K562 (cell line): ENCODE measurements around the gene TANK. TPM values are rescaled to one million over a fixed set of nuclear protein-coding genes. Genes with fewer than 3 reads are reported as not detected.

Experiments
- ATAC-seq: fragments of 200-7000 bp; cut with Tn5 transposase; 3 replicates; pipeline ENCODE4 v1.9.1; 2020; ENCODE audit warnings: moderate library complexity
- BruUV-seq: library from RNA; stranded (reverse); fragments of 400-500 nt; replicated peaks from 2 replicates; lab custom pipeline; 2021; lab: Mats Ljungman, UMichigan
- CTCF ChIA-PET: fragments of 300-600 bp; formaldehyde crosslinking; extraction: SDS; loops from one replicate; lab custom pipeline; 2021; ENCODE audit warnings: low intra/inter-chr PET ratio; lab: Yijun Ruan, JAX
- POLR2A ChIA-PET: fragments of 300-600, 350-650 bp; sonication (Branson Sonifier 250); formaldehyde crosslinking; extraction: SDS; loops from one replicate; lab custom pipeline; 2021; ENCODE audit warnings: antibody characterized with exemption, inconsistent platforms; lab: Yijun Ruan, JAX
- DNase-seq, 4 experiments: peaks; one replicate each; pipeline versions ENCODE4 v3.0.0 to v3.0.0-alpha.2; 2011 to 2018; ENCODE audit warnings: low spot score in 3 of 4, mixed read lengths in 3 of 4; ENCODE audit errors: extremely low read depth in 1 of 4
- FAIRE-seq: peaks from 2 replicates; lab custom pipeline; 2011; peaks lifted over from hg19 to GRCh38; lab: Jason Lieb, UNC
- H2AFZ ChIP-seq: 2 replicates; pipeline ENCODE4 v1.6.0; 2011; ENCODE audit warnings: low read depth, low read length, control low read depth, inconsistent platforms
- H3K27ac ChIP-seq: fragments of 200-600 bp; 3 replicates; pipeline ENCODE4 v1.8.0; 2011; ENCODE audit warnings: low read depth, mild to moderate bottlenecking, control low read depth, inconsistent platforms, low read length, moderate library complexity, mixed read lengths; ENCODE audit errors: extremely low read depth
- H3K27me3 ChIP-seq, 2 experiments: fragments of 300-600 bp in 1 of 2; 2 replicates in 1 of 2; 3 replicates in 1 of 2; pipeline versions ENCODE4 v1.6.0 to v1.8.0; 2011; ENCODE audit warnings: inconsistent platforms in 2 of 2, low read length in 2 of 2, mild to moderate bottlenecking in 1 of 2, mixed read lengths in 1 of 2, moderate library complexity in 1 of 2; ENCODE audit not compliant: control insufficient read depth in 2 of 2, insufficient read depth in 2 of 2
- H3K36me3 ChIP-seq: fragments of 300-600 bp; 3 replicates; pipeline ENCODE4 v1.8.0; 2011; ENCODE audit warnings: mild to moderate bottlenecking, low read length, inconsistent platforms; ENCODE audit not compliant: control insufficient read depth, insufficient read depth
- H3K4me1 ChIP-seq, 2 experiments: fragments of 200-600 bp in 1 of 2; replicated peaks in 1 of 2; 2 replicates in 1 of 2; 3 replicates in 1 of 2; pipeline versions ENCODE4 v1.5.1 to v1.8.0; 2011; ENCODE audit warnings: inconsistent platforms in 2 of 2, low read length in 2 of 2, mild to moderate bottlenecking in 1 of 2, mixed read lengths in 1 of 2, moderate library complexity in 1 of 2; ENCODE audit not compliant: control insufficient read depth in 2 of 2, insufficient read depth in 2 of 2
- H3K4me2 ChIP-seq: 2 replicates; pipeline ENCODE4 v1.6.1; 2011; ENCODE audit warnings: low read length, control low read depth, inconsistent platforms, mixed read lengths; ENCODE audit not compliant: insufficient read depth
- H3K4me3 ChIP-seq: fragments of 200-600 bp; sonication (generic), shearing (Covaris generic); 2 replicates; pipeline ENCODE4 v1.5.1; 2016; ENCODE audit warnings: control low read depth, inconsistent platforms
- H3K79me2 ChIP-seq: fragments of 200-600 bp; 3 replicates; pipeline ENCODE4 v1.8.0; 2011; ENCODE audit warnings: low read length, inconsistent platforms; ENCODE audit not compliant: control insufficient read depth, insufficient read depth
- H3K9ac ChIP-seq, 2 experiments: 2 replicates each; pipeline versions ENCODE4 v1.6.0 to v1.6.1; 2011; ENCODE audit warnings: low read depth in 2 of 2, low read length in 2 of 2, control low read depth in 1 of 2, inconsistent platforms in 1 of 2, mild to moderate bottlenecking in 1 of 2, mixed read lengths in 1 of 2; ENCODE audit not compliant: insufficient read depth in 1 of 2
- H3K9me1 ChIP-seq: one replicate; pipeline ENCODE4 v1.6.0; 2011; ENCODE audit warnings: inconsistent platforms, mild to moderate bottlenecking, low read length, moderate library complexity; ENCODE audit not compliant: control insufficient read depth, insufficient read depth
- H3K9me3 ChIP-seq: replicated peaks from 2 replicates; pipeline ENCODE4 v1.5.1; 2011; ENCODE audit warnings: low read depth, low read length, inconsistent platforms; ENCODE audit not compliant: control insufficient read depth, insufficient read depth
- H4K20me1 ChIP-seq: replicated peaks from 2 replicates; pipeline ENCODE4 v1.6.1; 2011; ENCODE audit warnings: low read length, inconsistent platforms, mixed read lengths; ENCODE audit not compliant: control insufficient read depth, insufficient read depth
- ESRRA ChIP-seq: fragments of 450-650 bp; IDR thresholded peaks from 2 replicates; pipeline ENCODE4 v1.6.1; 2014; ENCODE audit warnings: low read depth, mild to moderate bottlenecking, moderate library complexity, borderline replicate concordance
- KDM4B ChIP-seq, 2 experiments: fragments of 450-650 bp in 1 of 2; sonication (generic) in 1 of 2; IDR thresholded peaks; 2 replicates each; pipeline ENCODE4 v1.6.1; 2016 to 2017; ENCODE audit warnings: borderline replicate concordance in 2 of 2, antibody characterized with exemption in 1 of 2, low read depth in 1 of 2, mild to moderate bottlenecking in 1 of 2
- MYC ChIP-seq, 2 experiments: fragments of 250-450 bp in 1 of 2; sonication (Bioruptor Pico) in 1 of 2; IDR thresholded peaks; 2 replicates each; pipeline versions ENCODE4 v1.5.1 to v1.6.1; 2012 to 2021; ENCODE audit warnings: low read depth in 2 of 2, borderline replicate concordance in 1 of 2, improper control_type of control experiment in 1 of 2, low read length in 1 of 2, mild to moderate bottlenecking in 1 of 2, moderate library complexity in 1 of 2
- PTBP1 ChIP-seq: fragments of 200-400 bp; formaldehyde crosslinking; IDR thresholded peaks from 2 replicates; pipeline ENCODE4 v1.6.1; 2017; ENCODE audit warnings: low read depth, low read length
- RHOXF2B ChIP-seq: fragments of 250-450 bp; sonication (Bioruptor Pico); conservative IDR thresholded peaks from 2 replicates; pipeline ENCODE4 v1.5.1; 2021
- TSC22D4 ChIP-seq: fragments of 450-650 bp; IDR thresholded peaks from 2 replicates; pipeline ENCODE4 v1.6.1; 2016; ENCODE audit warnings: missing genetic modification characterization, missing biosample characterization, control low read depth
- WHSC1 ChIP-seq: IDR thresholded peaks from one replicate; pipeline ENCODE4 v1.6.1; 2012; ENCODE audit warnings: low read length, control low read depth, inconsistent platforms
- ZNF212 ChIP-seq: fragments of 450-650 bp; formaldehyde crosslinking; IDR thresholded peaks from 2 replicates; pipeline ENCODE4 v1.4.0; 2020; ENCODE audit warnings: mild to moderate bottlenecking
- ZNF311 ChIP-seq: fragments of 250-450 bp; sonication (Bioruptor Pico); IDR thresholded peaks from 2 replicates; pipeline ENCODE4 v1.4.0; 2020; ENCODE audit warnings: mild to moderate bottlenecking, moderate library complexity
- ZNF717 ChIP-seq: fragments of 250-450 bp; sonication (Bioruptor Pico); IDR thresholded peaks from 2 replicates; pipeline ENCODE4 v1.5.0; 2021
- ZNF75A ChIP-seq: fragments of 450-650 bp; formaldehyde crosslinking; IDR thresholded peaks from 2 replicates; pipeline ENCODE4 v1.4.0; 2020; ENCODE audit warnings: mild to moderate bottlenecking
- WGBS: fragments of 100-300 bp; shearing (Covaris generic); methylation state at CpG from one replicate; pipeline ENCODE4 v1.1.6; 2016; ENCODE audit warnings: low coverage, mixed read lengths; ENCODE audit not compliant: insufficient coverage; ENCODE audit errors: missing lambda C conversion rate; 5-methylcytosine and 5-hydroxymethylcytosine counted together
- in situ Hi-C: fragments of 300-500 bp; cut with MboI; formaldehyde crosslinking; loops from 4 replicates; pipeline ENCODE4 v1.15.0; 2018; ENCODE audit warnings: inconsistent platforms, mixed read lengths
- intact Hi-C: fragments of 100-400 bp; cut with micrococcal nuclease; formaldehyde crosslinking; loops from 2 replicates; pipeline ENCODE4 v1.14.2; 2022
- polyA plus RNA-seq, 8 experiments: library from polyadenylated mRNA; depleted of rRNA in 4 of 8; stranded (reverse) in 5 of 8; unstranded in 3 of 8; fragments of >200 nt; fragmentation: Nextera tagmentation in 2 of 8; fragmentation: Illumina TruSeq in 1 of 8; extraction: Ambion mirVana in 2 of 8; extraction: Trizol in 1 of 8; gene quantifications; 2 replicates each; pipeline versions ENCODE4 v1.2.1 to v1.2.3, GENCODE V29; 2011 to 2014; ENCODE audit warnings: inconsistent platforms in 1 of 8, missing spikeins in 1 of 8
- total RNA-seq, 7 experiments: library from RNA; depleted of rRNA in 6 of 7; stranded (reverse); fragments of >200 nt in 6 of 7; fragmentation: Illumina TruSeq in 2 of 7; extraction: Trizol in 2 of 7; gene quantifications; 2 replicates each; pipeline versions ENCODE4 v1.2.1 to v1.2.3, GENCODE V29; 2011 to 2021; ENCODE audit warnings: low replicate concordance in 1 of 7
- TF ChIP-seq, protein P1 (sequence below): IDR thresholded peaks from 2 replicates; pipeline ENCODE4 v1.6.1; 2011; ENCODE audit not compliant: insufficient read length; ENCODE audit errors: extremely low read depth
- TF ChIP-seq, protein P2 (sequence below), 2 experiments: fragments of 450-650 bp in 1 of 2; sonication (generic) in 1 of 2; formaldehyde crosslinking in 1 of 2; IDR thresholded peaks in 1 of 2; conservative IDR thresholded peaks in 1 of 2; 2 replicates each; pipeline versions ENCODE4 v1.6.1 to v1.8.1; 2016 to 2023; ENCODE audit warnings: mild to moderate bottlenecking in 2 of 2, moderate library complexity in 2 of 2, inconsistent platforms in 1 of 2, missing genetic modification reagents in 1 of 2
- TF ChIP-seq, protein P3 (sequence below): fragments of 250-450 bp; sonication (Bioruptor Pico); IDR thresholded peaks from 2 replicates; pipeline ENCODE4 v1.5.1; 2021; ENCODE audit warnings: mild to moderate bottlenecking
- TF ChIP-seq, protein P4 (sequence below): sonication (generic); formaldehyde crosslinking; IDR thresholded peaks from 2 replicates; pipeline ENCODE4 v1.8.0; 2022; ENCODE audit warnings: mild to moderate bottlenecking, missing genetic modification reagents

The TANK gene
- total and polyA plus RNA-seq, 9 of the 15 experiments (the other 6 are each of a cell fraction or from before 2014, with no cell fraction given) = 43.0 to 91.5 (median 54.4) TPM

DNA sequence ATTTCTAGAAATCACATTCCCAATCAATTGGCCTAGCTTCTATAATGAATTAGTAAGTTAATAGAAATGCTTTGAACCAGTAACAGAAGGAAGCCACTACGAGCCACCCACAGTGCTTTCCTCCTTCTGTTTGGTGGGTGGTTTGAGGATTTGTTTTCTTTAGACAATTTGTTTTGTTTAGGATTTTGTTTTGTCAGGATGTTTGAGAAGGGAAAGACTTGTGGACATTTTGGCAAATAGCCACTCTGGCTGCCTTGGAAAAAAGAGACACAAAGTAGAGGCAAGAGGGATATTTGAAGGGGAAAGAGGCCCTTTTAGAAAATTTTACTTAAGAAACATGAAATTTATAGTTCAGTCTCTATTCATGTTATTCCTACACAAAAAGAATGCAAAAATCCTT is 47.7 kb downstream of the TANK start:
- intact Hi-C loops (no loop called here), in situ Hi-C loops (no loop called here)
- H4K20me1 ChIP-seq = no peaks in the 10 kb centered on the region
- CTCF ChIA-PET = no interaction called here
- no peak for FAIRE-seq
- peaks cover 52% of the 10 kb centered on the region for H3K36me3 ChIP-seq
- POLR2A ChIA-PET = interaction anchor here (1.1 kb wide), 1 partner anchor 34 kb away, joined by 3 read pairs; no protein-coding TSS in a partner anchor
- no peaks in the 10 kb centered on the region for H3K9me1 ChIP-seq
- H3K4me1 ChIP-seq = peaks cover 0 to 9% of the 10 kb centered on the region in 2 experiments; a peak in 1 of 5 replicates
- no peak overlapping the region for H3K4me3 ChIP-seq
- no peaks in the 10 kb centered on the region for H3K79me2 ChIP-seq
- WGBS = 80% methylated on average over 1 of the region's 1 CpG
- no peak overlapping the region for H2AFZ ChIP-seq
- H3K27me3 ChIP-seq = no peaks in the 10 kb centered on the region
- H3K9me3 ChIP-seq = no peaks in the 10 kb centered on the region
- H3K4me2 ChIP-seq = no peak overlapping the region
- BruUV-seq = no TSS peak
- H3K9ac ChIP-seq = no peak overlapping the region
- DNase-seq = no peak
- ATAC-seq = no peak
- H3K27ac ChIP-seq = peak overlapping the region; percentile 46; the same call in 1 of the 3 replicates
- TF ChIP-seq, protein P1, sequence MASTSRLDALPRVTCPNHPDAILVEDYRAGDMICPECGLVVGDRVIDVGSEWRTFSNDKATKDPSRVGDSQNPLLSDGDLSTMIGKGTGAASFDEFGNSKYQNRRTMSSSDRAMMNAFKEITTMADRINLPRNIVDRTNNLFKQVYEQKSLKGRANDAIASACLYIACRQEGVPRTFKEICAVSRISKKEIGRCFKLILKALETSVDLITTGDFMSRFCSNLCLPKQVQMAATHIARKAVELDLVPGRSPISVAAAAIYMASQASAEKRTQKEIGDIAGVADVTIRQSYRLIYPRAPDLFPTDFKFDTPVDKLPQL = no peak
- no peak for TF ChIP-seq WHSC1
- no peak for TF ChIP-seq RHOXF2B
- TF ChIP-seq, protein P2, sequence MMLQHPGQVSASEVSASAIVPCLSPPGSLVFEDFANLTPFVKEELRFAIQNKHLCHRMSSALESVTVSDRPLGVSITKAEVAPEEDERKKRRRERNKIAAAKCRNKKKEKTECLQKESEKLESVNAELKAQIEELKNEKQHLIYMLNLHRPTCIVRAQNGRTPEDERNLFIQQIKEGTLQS (IDR thresholded peaks at IDR 0.05) = no peak
- TF ChIP-seq, protein P2 (CRISPR knock-in tag; conservative IDR thresholded peaks at IDR 0.05) = no peak
- TF ChIP-seq, protein P3, sequence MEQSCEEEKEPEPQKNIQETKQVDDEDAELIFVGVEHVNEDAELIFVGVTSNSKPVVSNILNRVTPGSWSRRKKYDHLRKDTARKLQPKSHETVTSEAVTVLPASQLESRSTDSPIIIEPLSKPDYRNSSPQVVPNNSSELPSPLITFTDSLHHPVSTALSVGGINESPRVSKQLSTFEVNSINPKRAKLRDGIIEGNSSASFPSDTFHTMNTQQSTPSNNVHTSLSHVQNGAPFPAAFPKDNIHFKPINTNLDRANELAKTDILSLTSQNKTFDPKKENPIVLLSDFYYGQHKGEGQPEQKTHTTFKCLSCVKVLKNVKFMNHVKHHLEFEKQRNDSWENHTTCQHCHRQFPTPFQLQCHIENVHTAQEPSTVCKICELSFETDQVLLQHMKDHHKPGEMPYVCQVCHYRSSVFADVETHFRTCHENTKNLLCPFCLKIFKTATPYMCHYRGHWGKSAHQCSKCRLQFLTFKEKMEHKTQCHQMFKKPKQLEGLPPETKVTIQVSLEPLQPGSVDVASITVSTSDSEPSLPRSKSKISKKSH (CRISPR knock-in tag) = no peak
- TF ChIP-seq ESRRA = no peak
- TF ChIP-seq MYC (IDR thresholded peaks at IDR 0.05; ENCODE audit: low read depth, low read length) = no peak
- TF ChIP-seq MYC (CRISPR knock-in tag; IDR thresholded peaks at IDR 0.05; ENCODE audit: borderline replicate concordance, low read depth) = no peak
- no peak for TF ChIP-seq ZNF75A (CRISPR knock-in tag)
- TF ChIP-seq ZNF212 (CRISPR knock-in tag) = no peak
- no peak for TF ChIP-seq TSC22D4 (tag)
- TF ChIP-seq, protein P4, sequence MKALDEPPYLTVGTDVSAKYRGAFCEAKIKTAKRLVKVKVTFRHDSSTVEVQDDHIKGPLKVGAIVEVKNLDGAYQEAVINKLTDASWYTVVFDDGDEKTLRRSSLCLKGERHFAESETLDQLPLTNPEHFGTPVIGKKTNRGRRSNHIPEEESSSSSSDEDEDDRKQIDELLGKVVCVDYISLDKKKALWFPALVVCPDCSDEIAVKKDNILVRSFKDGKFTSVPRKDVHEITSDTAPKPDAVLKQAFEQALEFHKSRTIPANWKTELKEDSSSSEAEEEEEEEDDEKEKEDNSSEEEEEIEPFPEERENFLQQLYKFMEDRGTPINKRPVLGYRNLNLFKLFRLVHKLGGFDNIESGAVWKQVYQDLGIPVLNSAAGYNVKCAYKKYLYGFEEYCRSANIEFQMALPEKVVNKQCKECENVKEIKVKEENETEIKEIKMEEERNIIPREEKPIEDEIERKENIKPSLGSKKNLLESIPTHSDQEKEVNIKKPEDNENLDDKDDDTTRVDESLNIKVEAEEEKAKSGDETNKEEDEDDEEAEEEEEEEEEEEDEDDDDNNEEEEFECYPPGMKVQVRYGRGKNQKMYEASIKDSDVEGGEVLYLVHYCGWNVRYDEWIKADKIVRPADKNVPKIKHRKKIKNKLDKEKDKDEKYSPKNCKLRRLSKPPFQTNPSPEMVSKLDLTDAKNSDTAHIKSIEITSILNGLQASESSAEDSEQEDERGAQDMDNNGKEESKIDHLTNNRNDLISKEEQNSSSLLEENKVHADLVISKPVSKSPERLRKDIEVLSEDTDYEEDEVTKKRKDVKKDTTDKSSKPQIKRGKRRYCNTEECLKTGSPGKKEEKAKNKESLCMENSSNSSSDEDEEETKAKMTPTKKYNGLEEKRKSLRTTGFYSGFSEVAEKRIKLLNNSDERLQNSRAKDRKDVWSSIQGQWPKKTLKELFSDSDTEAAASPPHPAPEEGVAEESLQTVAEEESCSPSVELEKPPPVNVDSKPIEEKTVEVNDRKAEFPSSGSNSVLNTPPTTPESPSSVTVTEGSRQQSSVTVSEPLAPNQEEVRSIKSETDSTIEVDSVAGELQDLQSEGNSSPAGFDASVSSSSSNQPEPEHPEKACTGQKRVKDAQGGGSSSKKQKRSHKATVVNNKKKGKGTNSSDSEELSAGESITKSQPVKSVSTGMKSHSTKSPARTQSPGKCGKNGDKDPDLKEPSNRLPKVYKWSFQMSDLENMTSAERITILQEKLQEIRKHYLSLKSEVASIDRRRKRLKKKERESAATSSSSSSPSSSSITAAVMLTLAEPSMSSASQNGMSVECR (CRISPR knock-in tag) = no peak
- no peak for TF ChIP-seq PTBP1
- TF ChIP-seq ZNF311 (CRISPR knock-in tag) = no peak
- TF ChIP-seq KDM4B (IDR thresholded peaks at IDR 0.05; ENCODE audit: borderline replicate concordance in 2 of 2, low read depth in 1 of 2) = no peak
- TF ChIP-seq ZNF717 = no peak
